WTC11 (cell line): ENCODE results near the gene NTF3. TPM values are rescaled to one million over a fixed set of nuclear protein-coding genes. Genes with fewer than 3 reads are reported as not detected.

ENCODE experiments used
- ATAC-seq: fragments of 200-7000 bp; cut with Tn5 transposase; 2 replicates; pipeline ENCODE4 v1.10.0; 2021; ENCODE audit warnings: mild to moderate bottlenecking, moderate library complexity
- CTCF ChIA-PET: fragments of 300-600 bp; sonication (Branson Sonifier 250); formaldehyde crosslinking; loops from one replicate; lab custom pipeline; 2021; ENCODE audit warnings: antibody characterized with exemption; lab: Charles Lee
- POLR2A ChIA-PET: fragments of 350-600 bp; sonication (Branson Sonifier 250); formaldehyde crosslinking; loops from one replicate; lab custom pipeline; 2021; ENCODE audit warnings: antibody characterized with exemption; lab: Charles Lee
- DNase-seq: peaks from one replicate; pipeline ENCODE4 v3.0.0; 2021; ENCODE audit warnings: low spot score
- H3K27ac Mint-ChIP-seq: 2 replicates; pipeline ENCODE4 v1.8.0; 2021; ENCODE audit warnings: mixed read lengths
- H3K27me3 Mint-ChIP-seq: 2 replicates; pipeline ENCODE4 v1.8.0; 2021; ENCODE audit warnings: low read depth, mild to moderate bottlenecking, moderate library complexity, mixed read lengths
- H3K36me3 Mint-ChIP-seq: 2 replicates; pipeline ENCODE4 v1.8.0; 2021; ENCODE audit warnings: mixed read lengths
- H3K4me1 Mint-ChIP-seq: 2 replicates; pipeline ENCODE4 v1.8.0; 2022; ENCODE audit warnings: mixed read lengths
- H3K4me3 Mint-ChIP-seq: 2 replicates; pipeline ENCODE4 v1.8.0; 2021; ENCODE audit warnings: mild to moderate bottlenecking, moderate library complexity, mixed read lengths
- H3K9me3 Mint-ChIP-seq: 2 replicates; pipeline ENCODE4 v1.8.0; 2021; ENCODE audit warnings: mixed read lengths
- CREM ChIP-seq: sonication (generic); formaldehyde crosslinking; IDR thresholded peaks from 2 replicates; pipeline ENCODE4 v1.8.1; 2022; ENCODE audit warnings: mild to moderate bottlenecking, missing genetic modification reagents, moderate library complexity
- ETV6 ChIP-seq: sonication (generic); formaldehyde crosslinking; IDR thresholded peaks from 2 replicates; pipeline ENCODE4 v1.8.1; 2022; ENCODE audit warnings: mild to moderate bottlenecking, missing genetic modification reagents
- GRHL2 ChIP-seq: fragments of 250-450 bp; sonication (Bioruptor Pico); IDR thresholded peaks from 2 replicates; pipeline ENCODE4 v1.8.0; 2022; ENCODE audit warnings: mild to moderate bottlenecking, moderate library complexity; ENCODE audit not compliant: insufficient replicate concordance, severe bottlenecking
- HMGA2 ChIP-seq: fragments of 250-450 bp; sonication (Bioruptor Pico); IDR thresholded peaks from 2 replicates; pipeline ENCODE4 v1.4.0; 2021; ENCODE audit warnings: mild to moderate bottlenecking, moderate library complexity
- NFE2L1 ChIP-seq: sonication (generic); formaldehyde crosslinking; IDR thresholded peaks from 2 replicates; pipeline ENCODE4 v1.8.1; 2023; ENCODE audit warnings: missing genetic modification reagents
- NR1H2 ChIP-seq: sonication (generic); formaldehyde crosslinking; IDR thresholded peaks from 2 replicates; pipeline ENCODE4 v1.9.0; 2021; ENCODE audit warnings: mild to moderate bottlenecking, moderate library complexity, missing genetic modification reagents
- NR3C1 ChIP-seq: sonication (generic); formaldehyde crosslinking; conservative IDR thresholded peaks from 2 replicates; pipeline ENCODE4 v1.8.1; 2023; ENCODE audit warnings: low read depth, mild to moderate bottlenecking, missing genetic modification reagents
- RORB ChIP-seq: fragments of 250-450 bp; sonication (Bioruptor Pico); IDR thresholded peaks from 2 replicates; pipeline ENCODE4 v1.9.0; 2021; ENCODE audit warnings: mild to moderate bottlenecking
- SOX15 ChIP-seq: fragments of 250-450 bp; sonication (Bioruptor Pico); IDR thresholded peaks from 2 replicates; pipeline ENCODE4 v1.9.0; 2021; ENCODE audit warnings: mild to moderate bottlenecking
- TCF7 ChIP-seq: sonication (generic); formaldehyde crosslinking; IDR thresholded peaks from 2 replicates; pipeline ENCODE4 v1.8.0; 2022; ENCODE audit warnings: mild to moderate bottlenecking, low read depth, missing genetic modification reagents, moderate library complexity
- TEAD1 ChIP-seq: sonication (generic); formaldehyde crosslinking; IDR thresholded peaks from 2 replicates; pipeline ENCODE4 v1.8.0; 2022; ENCODE audit warnings: mild to moderate bottlenecking, missing genetic modification reagents
- ZNF396 ChIP-seq: fragments of 250-450 bp; sonication (Bioruptor Pico); IDR thresholded peaks from 2 replicates; pipeline ENCODE4 v1.8.0; 2021; ENCODE audit warnings: mild to moderate bottlenecking, moderate library complexity, borderline replicate concordance
- total RNA-seq: library from RNA; stranded (reverse); gene quantifications from 3 replicates; pipeline ENCODE4 v1.2.3, GENCODE V29; 2021
- TF ChIP-seq, protein P1 (sequence below): sonication (generic); formaldehyde crosslinking; IDR thresholded peaks from 2 replicates; pipeline ENCODE4 v1.8.1; 2022; ENCODE audit warnings: mild to moderate bottlenecking, moderate library complexity, missing genetic modification reagents
- TF ChIP-seq, protein P2 (sequence below): sonication (generic); formaldehyde crosslinking; IDR thresholded peaks from 2 replicates; pipeline ENCODE4 v1.8.1; 2023; ENCODE audit warnings: mild to moderate bottlenecking, missing genetic modification reagents
- TF ChIP-seq, protein P3 (sequence below): sonication (generic); formaldehyde crosslinking; IDR thresholded peaks from 2 replicates; pipeline ENCODE4 v1.8.0; 2022; ENCODE audit warnings: mild to moderate bottlenecking, missing genetic modification reagents
- TF ChIP-seq, protein P4 (sequence below): fragments of 250-450 bp; sonication (Bioruptor Pico); IDR thresholded peaks from 2 replicates; pipeline ENCODE4 v2.1.2; 2022; ENCODE audit warnings: mild to moderate bottlenecking, moderate library complexity
- TF ChIP-seq, protein P5 (sequence below): sonication (generic); formaldehyde crosslinking; IDR thresholded peaks from 2 replicates; pipeline ENCODE4 v1.8.0; 2022; ENCODE audit warnings: mild to moderate bottlenecking, missing genetic modification reagents
- TF ChIP-seq, protein P6 (sequence below): sonication (generic); formaldehyde crosslinking; IDR thresholded peaks from 2 replicates; pipeline ENCODE4 v1.8.0; 2023; ENCODE audit warnings: missing genetic modification reagents
- TF ChIP-seq, protein P7 (sequence below): sonication (generic); formaldehyde crosslinking; IDR thresholded peaks from 2 replicates; pipeline ENCODE4 v1.8.1; 2022; ENCODE audit warnings: low read depth, missing genetic modification reagents, borderline replicate concordance

The NTF3 gene
- total RNA-seq, 1 experiment from 2014 or later, result 1.3 TPM

DNA sequence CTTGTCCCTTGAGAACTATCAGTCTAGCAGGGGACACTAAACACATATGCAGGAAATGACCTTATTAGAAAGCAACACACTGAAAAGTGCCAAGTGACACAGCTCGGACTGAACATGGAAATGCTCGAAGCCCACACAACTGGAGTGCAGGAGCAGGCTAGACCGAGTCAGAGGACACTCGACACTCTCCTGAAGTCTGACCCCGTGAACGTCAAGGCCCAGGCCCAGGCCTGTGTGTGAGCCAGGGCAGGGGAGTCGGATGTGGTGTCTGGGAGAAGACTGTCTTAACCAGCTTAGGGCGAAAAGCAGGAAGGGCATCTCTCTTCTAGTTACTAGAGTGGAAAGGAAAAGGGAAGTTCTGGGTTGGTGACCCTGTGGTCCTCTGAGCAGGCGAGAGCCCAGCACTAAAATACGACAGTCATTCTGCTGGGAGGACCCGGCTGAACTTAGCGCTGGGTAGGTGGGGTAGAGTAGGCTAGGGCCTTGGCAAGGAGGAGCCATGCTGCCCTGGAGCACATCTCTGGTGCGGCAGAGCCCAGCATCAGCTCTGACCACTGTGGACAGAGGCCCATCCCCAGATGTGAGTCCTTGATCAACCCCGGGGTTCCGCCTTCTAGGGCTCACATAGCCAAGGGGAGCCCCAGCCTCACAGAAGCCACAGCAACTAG is 93.0 kb downstream of the NTF3 start:
- no peak for DNase-seq
- Mint-ChIP-seq H3K9me3 (no peaks in the 10 kb centered on the region), H3K4me1 (no peaks in the 10 kb centered on the region), H3K36me3 (no peaks in the 10 kb centered on the region), H3K27me3 (no peaks in the 10 kb centered on the region), H3K27ac (no peak overlapping the region), H3K4me3 (no peak overlapping the region)
- no peak for ATAC-seq
- TF ChIP-seq, protein P1, sequence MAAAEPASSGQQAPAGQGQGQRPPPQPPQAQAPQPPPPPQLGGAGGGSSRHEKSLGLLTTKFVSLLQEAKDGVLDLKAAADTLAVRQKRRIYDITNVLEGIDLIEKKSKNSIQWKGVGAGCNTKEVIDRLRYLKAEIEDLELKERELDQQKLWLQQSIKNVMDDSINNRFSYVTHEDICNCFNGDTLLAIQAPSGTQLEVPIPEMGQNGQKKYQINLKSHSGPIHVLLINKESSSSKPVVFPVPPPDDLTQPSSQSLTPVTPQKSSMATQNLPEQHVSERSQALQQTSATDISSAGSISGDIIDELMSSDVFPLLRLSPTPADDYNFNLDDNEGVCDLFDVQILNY (CRISPR knock-in tag), result no peak
- TF ChIP-seq ZNF396 (no peak), NFE2L1 (CRISPR knock-in tag) (no peak), CREM (CRISPR knock-in tag) (no peak), RORB (CRISPR knock-in tag) (no peak)
- CTCF ChIA-PET, result no interaction called here
- POLR2A ChIA-PET, result no interaction called here

DNA sequence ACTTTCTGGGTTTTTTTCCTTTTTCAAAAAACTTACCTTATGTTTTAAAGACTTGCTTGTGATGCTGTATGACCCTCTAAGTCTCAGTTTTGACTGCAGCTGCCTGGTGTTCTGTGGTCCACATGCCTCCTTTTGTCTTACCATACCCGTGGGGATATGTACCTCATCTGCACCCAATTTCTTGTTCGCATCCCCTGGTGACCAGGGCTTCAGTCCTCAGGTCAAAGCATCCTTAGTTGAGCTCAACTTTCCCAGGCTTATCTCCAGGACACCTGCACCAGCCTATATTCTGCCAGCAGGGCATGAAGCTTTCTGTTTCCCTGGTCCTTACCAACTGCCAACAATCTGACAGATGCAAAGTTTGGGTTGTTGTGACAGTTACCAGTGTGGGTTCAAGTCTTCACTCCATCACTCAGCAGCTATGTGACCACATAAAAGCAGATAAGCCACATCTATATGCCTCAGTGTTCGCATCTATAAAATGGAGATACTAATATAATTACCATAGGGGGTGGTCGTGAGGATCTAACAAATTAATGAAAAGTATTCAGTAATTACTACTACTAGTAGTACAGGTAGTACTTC is 94.0 kb downstream of the NTF3 start:
- CTCF ChIA-PET, result no interaction called here

DNA sequence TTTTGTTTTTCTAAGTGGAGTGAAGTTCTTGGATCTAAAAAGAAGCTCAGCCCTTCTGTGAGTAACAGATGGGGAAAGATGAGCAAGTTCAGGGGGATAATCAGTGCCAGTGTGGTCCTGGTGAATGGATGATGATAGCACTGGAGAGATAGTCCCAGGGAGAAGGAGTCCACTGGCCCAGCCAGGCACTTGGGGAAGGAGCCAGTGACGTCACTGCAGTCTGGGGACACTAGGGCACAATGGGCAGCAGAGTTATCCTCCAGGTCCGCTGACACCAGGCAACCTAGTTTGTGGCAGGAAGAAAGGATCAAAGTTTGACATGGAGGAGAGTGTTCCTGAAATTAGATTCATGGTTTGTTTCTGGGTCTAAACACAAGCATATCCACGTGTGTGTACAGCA is 101.5 kb downstream of the NTF3 start:
- Mint-ChIP-seq H3K9me3 (0 out of 2 replicates have a peak, but pooled peaks cover 4% of the 10 kb centered on the region), H3K36me3 (no peaks in the 10 kb centered on the region), H3K27me3 (peaks cover 17% of the 10 kb centered on the region), H3K4me1 (peaks cover 18% of the 10 kb centered on the region), H3K27ac (no peak overlapping the region), H3K4me3 (no peak overlapping the region)
- no peak for ATAC-seq
- CTCF ChIA-PET, result interaction anchor here (1.4 kb wide), 1 partner anchor 212 kb away, joined by 4 read pairs; no protein-coding TSS in a partner anchor
- POLR2A ChIA-PET, result no interaction called here
- DNase-seq, result no peak
- TF ChIP-seq, protein P2, sequence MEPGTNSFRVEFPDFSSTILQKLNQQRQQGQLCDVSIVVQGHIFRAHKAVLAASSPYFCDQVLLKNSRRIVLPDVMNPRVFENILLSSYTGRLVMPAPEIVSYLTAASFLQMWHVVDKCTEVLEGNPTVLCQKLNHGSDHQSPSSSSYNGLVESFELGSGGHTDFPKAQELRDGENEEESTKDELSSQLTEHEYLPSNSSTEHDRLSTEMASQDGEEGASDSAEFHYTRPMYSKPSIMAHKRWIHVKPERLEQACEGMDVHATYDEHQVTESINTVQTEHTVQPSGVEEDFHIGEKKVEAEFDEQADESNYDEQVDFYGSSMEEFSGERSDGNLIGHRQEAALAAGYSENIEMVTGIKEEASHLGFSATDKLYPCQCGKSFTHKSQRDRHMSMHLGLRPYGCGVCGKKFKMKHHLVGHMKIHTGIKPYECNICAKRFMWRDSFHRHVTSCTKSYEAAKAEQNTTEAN (CRISPR knock-in tag), result no peak
- TF ChIP-seq, protein P3, sequence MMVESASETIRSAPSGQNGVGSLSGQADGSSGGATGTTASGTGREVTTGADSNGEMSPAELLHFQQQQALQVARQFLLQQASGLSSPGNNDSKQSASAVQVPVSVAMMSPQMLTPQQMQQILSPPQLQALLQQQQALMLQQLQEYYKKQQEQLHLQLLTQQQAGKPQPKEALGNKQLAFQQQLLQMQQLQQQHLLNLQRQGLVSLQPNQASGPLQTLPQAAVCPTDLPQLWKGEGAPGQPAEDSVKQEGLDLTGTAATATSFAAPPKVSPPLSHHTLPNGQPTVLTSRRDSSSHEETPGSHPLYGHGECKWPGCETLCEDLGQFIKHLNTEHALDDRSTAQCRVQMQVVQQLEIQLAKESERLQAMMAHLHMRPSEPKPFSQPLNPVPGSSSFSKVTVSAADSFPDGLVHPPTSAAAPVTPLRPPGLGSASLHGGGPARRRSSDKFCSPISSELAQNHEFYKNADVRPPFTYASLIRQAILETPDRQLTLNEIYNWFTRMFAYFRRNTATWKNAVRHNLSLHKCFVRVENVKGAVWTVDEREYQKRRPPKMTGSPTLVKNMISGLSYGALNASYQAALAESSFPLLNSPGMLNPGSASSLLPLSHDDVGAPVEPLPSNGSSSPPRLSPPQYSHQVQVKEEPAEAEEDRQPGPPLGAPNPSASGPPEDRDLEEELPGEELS (CRISPR knock-in tag), result no peak
- TF ChIP-seq RORB (CRISPR knock-in tag) (no peak), ETV6 (CRISPR knock-in tag) (no peak), GRHL2 (no peak), TCF7 (CRISPR knock-in tag) (no peak), HMGA2 (no peak), NR1H2 (no peak)
- TF ChIP-seq, protein P4, sequence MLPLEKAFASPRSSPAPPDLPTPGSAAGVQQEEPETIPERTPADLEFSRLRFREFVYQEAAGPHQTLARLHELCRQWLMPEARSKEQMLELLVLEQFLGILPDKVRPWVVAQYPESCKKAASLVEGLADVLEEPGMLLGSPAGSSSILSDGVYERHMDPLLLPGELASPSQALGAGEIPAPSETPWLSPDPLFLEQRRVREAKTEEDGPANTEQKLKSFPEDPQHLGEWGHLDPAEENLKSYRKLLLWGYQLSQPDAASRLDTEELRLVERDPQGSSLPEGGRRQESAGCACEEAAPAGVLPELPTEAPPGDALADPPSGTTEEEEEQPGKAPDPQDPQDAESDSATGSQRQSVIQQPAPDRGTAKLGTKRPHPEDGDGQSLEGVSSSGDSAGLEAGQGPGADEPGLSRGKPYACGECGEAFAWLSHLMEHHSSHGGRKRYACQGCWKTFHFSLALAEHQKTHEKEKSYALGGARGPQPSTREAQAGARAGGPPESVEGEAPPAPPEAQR, result no peak

More for the DNA sequence above, 94.0 kb downstream of the NTF3 start:
- H3K4me3 Mint-ChIP-seq, result no peak overlapping the region
- H3K27ac Mint-ChIP-seq, result no peak overlapping the region
- DNase-seq, result no peak
- POLR2A ChIA-PET, result no interaction called here
- ATAC-seq, result no peak
- H3K4me1 Mint-ChIP-seq, result no peaks in the 10 kb centered on the region
- TF ChIP-seq, protein P5, sequence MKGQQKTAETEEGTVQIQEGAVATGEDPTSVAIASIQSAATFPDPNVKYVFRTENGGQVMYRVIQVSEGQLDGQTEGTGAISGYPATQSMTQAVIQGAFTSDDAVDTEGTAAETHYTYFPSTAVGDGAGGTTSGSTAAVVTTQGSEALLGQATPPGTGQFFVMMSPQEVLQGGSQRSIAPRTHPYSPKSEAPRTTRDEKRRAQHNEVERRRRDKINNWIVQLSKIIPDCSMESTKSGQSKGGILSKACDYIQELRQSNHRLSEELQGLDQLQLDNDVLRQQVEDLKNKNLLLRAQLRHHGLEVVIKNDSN (CRISPR knock-in tag), result no peak
- TF ChIP-seq NR3C1 (no peak), HMGA2 (no peak), SOX15 (CRISPR knock-in tag) (no peak), TEAD1 (CRISPR knock-in tag) (no peak)
- TF ChIP-seq, protein P6, sequence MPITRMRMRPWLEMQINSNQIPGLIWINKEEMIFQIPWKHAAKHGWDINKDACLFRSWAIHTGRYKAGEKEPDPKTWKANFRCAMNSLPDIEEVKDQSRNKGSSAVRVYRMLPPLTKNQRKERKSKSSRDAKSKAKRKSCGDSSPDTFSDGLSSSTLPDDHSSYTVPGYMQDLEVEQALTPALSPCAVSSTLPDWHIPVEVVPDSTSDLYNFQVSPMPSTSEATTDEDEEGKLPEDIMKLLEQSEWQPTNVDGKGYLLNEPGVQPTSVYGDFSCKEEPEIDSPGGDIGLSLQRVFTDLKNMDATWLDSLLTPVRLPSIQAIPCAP (CRISPR knock-in tag), result no peak
- TF ChIP-seq, protein P7, sequence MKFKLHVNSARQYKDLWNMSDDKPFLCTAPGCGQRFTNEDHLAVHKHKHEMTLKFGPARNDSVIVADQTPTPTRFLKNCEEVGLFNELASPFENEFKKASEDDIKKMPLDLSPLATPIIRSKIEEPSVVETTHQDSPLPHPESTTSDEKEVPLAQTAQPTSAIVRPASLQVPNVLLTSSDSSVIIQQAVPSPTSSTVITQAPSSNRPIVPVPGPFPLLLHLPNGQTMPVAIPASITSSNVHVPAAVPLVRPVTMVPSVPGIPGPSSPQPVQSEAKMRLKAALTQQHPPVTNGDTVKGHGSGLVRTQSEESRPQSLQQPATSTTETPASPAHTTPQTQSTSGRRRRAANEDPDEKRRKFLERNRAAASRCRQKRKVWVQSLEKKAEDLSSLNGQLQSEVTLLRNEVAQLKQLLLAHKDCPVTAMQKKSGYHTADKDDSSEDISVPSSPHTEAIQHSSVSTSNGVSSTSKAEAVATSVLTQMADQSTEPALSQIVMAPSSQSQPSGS, result no peak
- H3K36me3 Mint-ChIP-seq, result no peaks in the 10 kb centered on the region
- no peaks in the 10 kb centered on the region for H3K9me3 Mint-ChIP-seq
- H3K27me3 Mint-ChIP-seq, result no peaks in the 10 kb centered on the region
